ENCODE results near the gene BCAS4.
"Not testable (repeated sequence)": the region's sequence is repeated elsewhere in the genome, so short reads cannot be mapped to it uniquely, and the experiment has no call there.

The BCAS4 gene

GRCh38 chr20:50881759-50882424 is 87.0 kb downstream of the BCAS4 start:
- DNase-seq = not testable (repeated sequence)

- DNase-seq = no peak
These were observed 89.0 kb downstream of the BCAS4 start for GRCh38 chr20:50883856-50884255.

- no peak for DNase-seq
These were observed 90.2 kb downstream of the BCAS4 start for GRCh38 chr20:50885068-50885467.

DNA sequence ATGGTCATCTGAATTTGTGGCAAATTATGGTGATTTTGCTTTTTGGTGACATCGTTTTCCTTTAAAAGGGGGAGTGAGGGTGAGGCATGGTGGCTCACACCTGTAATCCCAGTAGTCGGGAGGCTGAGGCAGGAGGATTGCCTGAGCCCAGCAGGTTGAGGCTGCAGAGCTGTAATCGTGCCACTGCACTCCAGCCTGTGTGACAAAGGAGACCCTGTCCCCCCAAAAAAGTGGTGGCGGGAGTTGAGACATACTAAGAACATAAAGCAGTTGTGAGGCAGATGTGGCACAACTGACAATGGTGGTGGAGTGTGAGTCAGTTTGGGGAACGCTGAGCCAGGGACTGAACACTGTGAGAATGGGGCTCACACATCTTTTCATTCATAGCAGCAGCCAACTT is 90.9 kb downstream of the BCAS4 start:
- no peak for DNase-seq

GRCh38 chr20:50886184-50886790 is 91.4 kb downstream of the BCAS4 start:
- no peak for DNase-seq

- DNase-seq = no peak
These were observed 92.7 kb downstream of the BCAS4 start for GRCh38 chr20:50887576-50887975.

- DNase-seq = no peak
These were observed 96.3 kb downstream of the BCAS4 start for GRCh38 chr20:50891138-50891537.

DNA sequence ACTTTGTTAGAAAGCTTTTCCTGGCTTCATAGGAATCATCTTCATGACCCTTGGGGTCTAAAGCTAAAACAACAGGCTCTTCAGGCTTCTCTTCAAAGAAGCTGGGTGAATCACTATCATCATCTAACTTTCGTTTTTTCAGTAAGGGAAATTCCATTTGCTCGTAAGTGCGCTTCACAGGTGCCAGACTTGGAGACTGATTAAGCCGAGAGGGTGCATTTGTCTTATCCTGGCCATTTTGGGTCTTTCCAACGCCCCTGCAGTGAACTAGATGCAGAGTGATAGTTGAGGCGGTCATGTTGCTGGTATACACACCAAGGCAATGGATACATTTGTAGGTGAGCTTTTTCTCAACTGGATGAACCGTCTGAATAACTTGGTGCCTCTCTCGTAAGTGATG is 97.5 kb downstream of the BCAS4 start:
- no peak for DNase-seq

GRCh38 chr20:50893620-50894019 is 98.8 kb downstream of the BCAS4 start:
- DNase-seq = no peak

- no peak for DNase-seq
These were observed 100.4 kb downstream of the BCAS4 start for GRCh38 chr20:50895111-50895830.

DNA sequence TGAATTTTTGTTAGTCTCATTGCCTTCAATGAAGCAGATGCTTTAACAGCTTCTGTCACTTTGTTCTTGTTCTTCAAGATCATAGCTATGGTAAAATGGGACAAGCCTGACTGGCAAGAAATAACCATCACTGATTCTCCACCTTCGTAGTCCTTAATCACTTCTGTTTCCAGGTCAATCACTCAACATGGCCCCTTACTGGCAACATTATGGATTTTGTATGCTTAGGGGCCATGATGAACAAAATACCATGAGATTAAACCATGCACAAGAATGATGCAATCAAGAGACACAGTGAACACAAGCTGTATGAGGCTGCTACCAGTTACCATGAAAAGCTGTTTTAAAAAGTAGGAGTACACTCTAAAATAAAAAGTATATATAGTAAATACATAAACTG is 103.6 kb downstream of the BCAS4 start:
- no peak for DNase-seq

DNA sequence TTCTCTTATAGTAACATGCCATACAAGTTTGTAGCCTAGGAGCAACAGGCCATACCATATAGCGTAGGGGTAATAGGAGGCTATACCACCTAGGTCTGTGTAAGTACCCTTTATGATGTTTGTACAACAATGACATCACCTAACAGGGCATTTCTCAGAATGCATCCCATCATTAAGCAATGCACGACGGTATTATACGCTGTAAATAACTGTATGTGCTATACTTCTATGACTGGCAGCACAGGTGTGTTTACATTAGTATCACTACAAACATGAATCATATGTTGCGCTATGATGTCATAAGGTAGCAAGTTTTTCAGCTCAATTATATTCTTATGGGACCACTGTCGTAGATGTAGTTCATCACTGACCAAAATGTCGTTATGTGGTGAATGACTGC is 105.4 kb downstream of the BCAS4 start:
- DNase-seq = no peak

DNA sequence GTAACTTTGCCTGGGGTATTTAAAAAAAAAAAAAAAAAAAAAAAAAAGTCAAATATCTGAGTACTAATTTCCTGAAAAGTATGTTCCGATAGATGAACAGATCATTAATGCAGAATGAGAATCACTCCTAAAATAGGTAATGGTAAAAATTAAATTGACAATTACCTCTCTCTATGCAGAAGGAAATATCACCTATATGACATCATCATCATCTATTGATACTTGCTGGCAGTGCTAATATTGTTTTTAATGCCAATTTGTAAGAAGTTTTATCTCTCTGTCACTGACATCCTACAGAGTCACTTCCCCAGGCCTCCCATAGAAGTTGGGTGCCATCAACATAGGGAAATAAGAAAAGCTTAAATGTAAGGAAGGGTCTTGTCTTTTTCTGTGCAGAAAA is 106.4 kb downstream of the BCAS4 start:
- DNase-seq = no peak

DNA sequence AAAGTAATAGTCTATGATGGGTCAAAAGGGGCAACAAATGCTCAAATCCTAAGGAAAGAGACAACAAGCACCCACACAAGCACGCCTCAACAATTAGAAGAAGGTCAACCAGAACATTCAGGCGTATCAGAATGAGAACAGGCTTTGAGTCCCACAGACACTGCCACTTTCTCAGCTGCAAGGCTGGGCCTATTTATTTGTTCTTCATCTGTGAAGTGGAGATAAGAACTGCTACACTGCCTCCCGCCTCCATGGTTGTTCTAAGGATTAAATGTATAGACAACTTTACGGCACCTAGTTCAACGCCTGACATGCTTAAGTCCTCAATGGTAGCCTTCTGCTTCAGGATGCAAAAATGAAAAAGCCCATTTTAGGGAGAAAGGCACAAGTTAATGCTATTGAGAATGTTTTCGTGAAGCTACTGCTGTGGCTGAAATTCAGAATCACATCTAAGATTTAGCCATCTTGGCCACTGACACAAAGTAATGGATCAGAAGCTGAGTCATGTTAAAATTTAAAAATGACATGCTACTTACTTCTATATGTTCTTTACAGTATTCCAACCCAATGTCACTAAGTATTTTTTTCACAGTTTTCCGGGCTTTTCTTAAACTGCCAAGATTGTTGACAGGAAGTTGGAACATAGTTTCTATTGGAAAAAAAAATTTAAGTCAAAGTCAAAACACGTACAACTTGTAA is 108.6 kb downstream of the BCAS4 start:
- no peak for DNase-seq

DNA sequence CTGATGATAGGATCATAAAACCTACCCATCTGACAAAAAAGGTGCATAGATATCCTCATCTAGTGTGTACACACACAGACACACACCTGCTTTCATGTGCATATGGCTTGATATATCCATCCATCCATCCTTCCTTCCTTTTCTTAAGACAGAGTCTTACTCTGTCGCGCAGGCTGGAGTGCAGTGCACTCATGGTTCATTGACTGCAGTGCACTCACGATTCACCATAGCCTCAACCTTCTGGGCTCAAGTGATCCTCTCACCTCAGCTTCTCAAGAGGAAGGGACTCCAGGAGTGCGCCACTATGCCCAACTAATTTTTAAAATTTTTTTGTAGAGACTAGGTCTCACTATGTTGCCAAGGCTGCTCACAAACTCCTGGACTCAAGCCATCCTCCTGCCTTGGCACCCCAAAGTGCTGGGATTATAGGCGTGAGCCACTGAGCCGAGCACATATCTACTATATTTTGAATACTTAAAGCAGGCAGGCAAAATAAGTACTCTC is 109.3 kb downstream of the BCAS4 start:
- DNase-seq = no peak

- DNase-seq = no peak
These were observed 114.6 kb downstream of the BCAS4 start for GRCh38 chr20:50909413-50909812.

- DNase-seq = no peak
These were observed 116.2 kb downstream of the BCAS4 start for GRCh38 chr20:50911030-50911429.

- no peak for DNase-seq
These were observed 116.9 kb downstream of the BCAS4 start for GRCh38 chr20:50911716-50912115.

DNA sequence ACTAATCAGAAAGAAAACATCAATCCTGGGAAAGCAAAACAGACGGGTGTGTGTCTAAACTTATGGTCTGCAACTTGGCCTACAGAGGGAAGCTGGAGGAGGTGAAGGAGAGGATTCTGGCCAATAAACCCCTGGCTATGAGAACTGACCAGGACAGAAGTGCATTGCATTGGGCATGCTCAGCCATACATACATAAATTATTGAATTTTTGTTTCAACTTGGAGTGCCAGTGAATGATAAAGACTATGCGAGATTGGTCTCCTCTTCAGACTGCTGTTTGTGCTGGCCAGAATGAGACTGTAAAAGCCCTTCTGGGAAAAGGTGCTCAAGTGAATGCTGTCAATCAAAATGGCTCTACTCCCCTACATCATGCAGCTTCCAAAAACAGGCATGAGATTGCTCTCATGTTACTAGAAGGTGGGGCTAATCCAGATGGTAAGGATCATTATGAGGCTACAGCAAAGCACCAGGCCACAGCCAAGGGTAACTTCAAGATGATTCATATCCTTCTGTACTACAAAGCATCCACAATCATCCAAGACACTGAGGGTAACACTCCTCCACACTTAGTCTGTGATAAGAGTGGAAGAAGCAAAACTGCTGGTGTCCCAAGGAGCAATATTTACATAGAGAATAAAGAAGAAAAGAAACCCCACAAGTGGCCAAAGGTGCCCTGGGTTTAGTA is 119.0 kb downstream of the BCAS4 start:
- DNase-seq = no peak

GRCh38 chr20:50915424-50915823 is 120.6 kb downstream of the BCAS4 start:
- no peak for DNase-seq

- no peak for DNase-seq
These were observed 121.4 kb downstream of the BCAS4 start for GRCh38 chr20:50916257-50916656.

GRCh38 chr20:50916934-50917333 is 122.1 kb downstream of the BCAS4 start:
- no peak for DNase-seq

DNA sequence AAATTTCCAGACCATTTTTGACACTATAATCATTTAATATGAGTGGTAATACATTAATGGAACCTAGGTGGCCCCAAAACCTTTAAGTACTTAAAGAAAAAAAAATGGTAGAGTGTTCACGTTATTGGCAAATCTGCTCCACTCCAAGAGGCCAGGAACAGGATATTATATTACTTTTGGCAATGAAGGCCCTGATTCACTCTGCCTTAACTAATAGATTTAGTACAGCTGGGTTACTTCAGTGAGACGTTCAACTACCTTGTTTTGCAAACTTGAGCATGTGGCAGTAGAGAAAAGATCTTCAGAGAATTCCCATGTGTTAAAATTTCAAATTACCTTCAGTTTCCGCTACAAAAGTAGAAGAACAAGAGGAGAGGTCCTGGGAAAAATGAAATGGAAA is 123.5 kb downstream of the BCAS4 start:
- DNase-seq = no peak

Measured in CD4-positive, alpha-beta T cell treated with Interleukin-10 for 1 hour (primary cell).